NCI-H187 treated with DMSO at 0.1 percent for 48 hours (cell line): ENCODE measurements around the gene MPP3.

ENCODE experiments used
- DNase-seq: peaks from one replicate; lab custom pipeline; 2025; lab: John Stamatoyannopoulos, UW

MPP3 gene

DNA sequence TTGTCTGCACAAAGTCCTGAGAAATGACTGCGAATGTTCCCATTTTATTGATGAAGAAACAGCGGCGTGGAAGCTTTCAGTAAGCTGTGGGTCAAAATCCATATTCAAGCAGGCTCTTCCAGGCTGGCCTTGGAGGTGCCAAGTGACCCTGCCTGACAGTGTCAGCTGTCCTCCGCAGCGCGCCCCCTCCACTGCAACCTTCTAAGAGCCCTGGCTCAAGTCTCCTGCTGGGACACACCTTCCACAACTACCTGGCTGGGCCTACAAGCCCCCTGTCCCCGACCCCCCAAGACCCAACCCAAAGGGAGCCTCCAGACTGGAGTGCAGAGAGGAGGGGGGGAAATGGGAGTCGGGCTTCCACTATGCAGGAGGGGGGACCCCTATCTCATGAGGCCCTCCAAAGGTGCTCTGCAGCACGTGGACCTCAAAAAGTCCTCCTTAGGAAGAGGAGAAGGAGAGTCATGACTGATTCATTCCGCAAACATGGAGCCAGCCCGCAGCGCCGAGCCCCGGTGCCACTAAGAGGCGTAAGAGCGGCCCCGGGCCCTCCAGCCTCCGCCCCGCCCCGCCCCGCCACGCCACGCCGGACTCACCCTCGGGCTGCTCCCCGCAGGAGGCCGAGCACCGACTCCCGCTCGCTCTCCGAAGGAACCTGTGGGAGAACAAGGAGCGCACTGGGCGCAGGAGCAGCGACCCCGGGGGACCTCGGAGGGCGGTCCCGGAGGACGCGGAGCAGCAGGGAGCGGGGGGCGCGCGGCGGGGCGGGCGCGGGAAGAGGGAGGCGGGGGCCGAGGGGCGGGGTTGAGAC, 574 bp downstream of the MPP3 start:
- no peak for DNase-seq

DNA sequence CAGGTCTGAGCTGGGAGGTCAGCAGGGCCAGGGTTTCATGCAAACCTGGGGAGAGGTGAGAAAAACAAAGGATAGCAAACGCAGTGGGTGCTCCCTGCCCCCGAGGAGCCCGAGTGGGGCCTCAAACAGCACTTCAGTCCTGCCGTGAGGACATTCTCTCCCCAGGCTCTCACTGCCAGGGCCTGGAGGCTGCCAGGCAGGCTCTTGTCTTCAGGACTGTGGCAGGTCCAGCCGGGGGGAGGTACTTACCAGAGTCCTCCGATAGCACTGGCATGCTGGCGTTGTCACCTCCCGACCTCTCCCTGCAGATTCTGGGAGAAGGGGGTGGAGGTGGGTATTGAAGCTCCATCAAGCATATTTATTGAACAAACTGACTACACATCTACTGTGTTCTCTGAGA, 1.3 kb downstream of the MPP3 start:
- no peak for DNase-seq

DNA sequence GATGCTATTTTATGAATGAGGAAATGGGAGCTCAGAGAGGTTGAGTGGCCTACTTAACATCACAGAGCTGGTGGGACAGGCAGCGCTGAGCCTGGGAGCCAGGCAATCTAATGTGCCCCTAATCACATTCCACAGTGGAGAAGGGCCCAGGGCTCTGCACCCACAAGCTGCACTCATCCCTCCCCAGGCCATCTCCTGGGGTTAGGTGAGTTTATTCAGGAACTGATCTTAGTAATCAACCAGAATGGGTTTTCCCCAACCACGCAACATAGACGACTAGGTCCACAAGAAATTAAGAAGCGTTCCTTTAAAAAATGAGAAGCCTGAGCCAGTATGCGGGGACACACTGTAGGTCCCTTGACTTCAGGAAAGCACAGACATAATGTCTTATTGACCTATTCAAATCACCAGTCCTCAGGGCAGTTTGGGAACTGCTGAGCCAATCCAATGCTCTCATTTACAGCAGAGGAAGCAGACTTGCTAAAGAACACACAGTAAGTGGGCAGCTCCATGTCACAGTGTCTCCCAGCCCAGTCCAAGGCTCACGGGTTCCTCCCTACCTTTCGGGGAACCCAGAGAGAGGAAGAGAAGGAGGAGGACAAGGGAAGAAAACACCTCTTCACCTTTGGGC, 2.3 kb downstream of the MPP3 start:
- DNase-seq: no peak

DNA sequence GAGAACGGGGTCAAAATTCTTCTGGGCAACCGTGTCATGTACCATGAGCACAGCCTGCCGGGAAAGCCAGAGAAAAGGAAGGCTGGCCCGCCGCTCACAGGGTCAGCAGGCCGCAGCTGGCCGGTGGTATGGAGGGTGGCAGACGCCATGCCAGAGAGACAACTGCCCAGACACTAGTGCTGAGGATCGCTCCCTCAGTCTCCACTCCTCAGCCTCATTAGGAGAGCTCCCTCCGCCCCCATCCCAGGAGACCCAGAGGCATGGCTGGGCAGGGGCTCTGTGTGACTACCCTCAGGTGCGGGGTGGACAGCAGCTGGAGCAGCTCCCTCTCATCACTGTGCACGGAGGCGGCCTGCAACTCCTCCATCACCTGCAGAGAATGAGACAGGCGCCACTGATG, 3.2 kb downstream of the MPP3 start:
- no peak for DNase-seq

DNA sequence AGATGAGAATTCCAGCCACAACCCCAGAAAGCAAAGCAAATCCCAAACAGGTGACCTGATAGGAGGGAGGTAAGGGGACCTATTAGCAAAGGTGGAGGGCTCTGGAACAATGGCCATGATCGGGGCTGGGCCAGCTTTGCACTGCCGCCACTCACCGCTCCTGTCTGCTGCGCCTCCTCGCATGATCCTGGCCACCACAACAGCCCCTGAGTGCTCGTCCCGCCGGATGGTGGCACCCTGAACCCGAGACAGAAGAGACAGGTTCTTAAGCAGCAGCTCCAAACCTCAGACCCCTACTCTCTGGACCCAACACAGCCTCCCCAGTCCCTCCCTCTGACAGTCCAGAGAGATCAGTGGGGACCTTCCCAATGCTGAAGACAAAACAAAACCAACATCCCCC, 5.3 kb downstream of the MPP3 start:
- no peak for DNase-seq

DNA sequence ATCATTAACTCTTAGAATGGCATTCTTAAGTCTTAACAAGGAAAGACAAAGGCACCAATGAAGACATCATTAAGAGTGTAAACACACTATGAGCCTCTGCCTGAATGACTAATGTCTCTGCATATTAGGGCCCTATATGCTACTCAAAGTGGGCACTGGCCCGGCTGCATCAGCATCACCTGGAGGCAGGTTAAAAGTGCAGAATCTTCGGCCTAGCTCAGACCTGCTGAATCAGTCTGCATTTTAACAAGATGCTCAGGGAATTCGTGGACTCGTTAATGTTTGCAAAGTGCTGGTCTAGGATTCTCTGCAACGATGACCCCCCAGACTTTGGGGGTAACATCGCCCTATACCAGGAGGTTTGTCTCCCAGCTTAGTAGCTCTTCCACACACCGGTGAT, 6.7 kb downstream of the MPP3 start:
- DNase-seq: no peak

DNA sequence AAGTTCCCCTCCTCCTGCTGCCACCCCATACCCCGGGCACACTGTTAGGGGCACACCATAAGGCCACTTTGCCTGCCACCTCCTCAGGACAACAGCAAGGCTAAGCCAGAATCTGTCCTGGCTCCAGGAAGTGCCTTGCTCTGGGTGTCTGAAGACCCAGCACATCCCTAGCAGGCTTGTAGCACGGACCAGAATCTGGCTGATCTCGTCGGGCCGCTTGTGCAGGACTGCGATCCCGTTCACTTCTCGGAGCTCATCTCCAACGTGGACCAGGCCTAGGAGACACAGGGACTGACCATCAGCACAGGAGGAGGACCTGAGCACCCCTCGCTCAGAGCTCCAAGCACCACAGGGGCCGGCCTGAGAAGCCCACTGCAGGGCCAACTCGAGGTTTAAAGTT, 7.4 kb downstream of the MPP3 start:
- DNase-seq: no peak

DNA sequence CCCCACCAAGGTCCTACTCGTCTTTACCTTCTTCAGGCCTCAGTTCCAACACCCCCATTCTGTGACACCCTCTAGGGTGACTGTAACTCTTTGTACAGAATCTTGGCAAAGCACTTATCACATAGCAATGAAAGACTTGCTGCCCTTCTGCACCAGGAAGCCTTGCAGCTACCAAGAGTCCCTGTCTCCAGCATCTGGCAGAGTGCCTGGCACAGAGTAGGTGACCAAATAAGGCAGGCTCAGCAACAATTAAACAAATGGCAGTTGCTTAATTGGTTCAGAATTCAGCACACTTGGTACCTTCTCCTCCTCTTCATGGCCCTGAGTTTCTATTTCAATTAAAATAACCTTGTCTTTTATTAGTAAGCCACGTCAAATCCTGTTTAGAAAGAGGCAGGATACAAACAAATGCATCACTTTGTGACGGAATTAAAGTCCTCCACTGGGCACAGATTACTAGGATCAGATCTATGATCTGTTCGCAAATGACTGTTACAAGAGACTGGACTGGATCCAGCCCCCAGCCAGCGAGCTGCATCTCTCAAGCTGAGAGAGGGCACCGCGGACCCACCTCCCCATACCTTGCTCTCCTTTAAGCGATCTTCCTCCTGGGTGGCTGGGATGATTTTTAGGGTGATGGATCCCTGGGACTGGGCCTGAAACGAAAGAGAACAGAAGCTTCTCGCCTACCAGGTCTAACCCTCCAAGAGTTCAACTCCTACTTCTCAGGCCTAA, 9.4 kb downstream of the MPP3 start:
- no peak for DNase-seq

DNA sequence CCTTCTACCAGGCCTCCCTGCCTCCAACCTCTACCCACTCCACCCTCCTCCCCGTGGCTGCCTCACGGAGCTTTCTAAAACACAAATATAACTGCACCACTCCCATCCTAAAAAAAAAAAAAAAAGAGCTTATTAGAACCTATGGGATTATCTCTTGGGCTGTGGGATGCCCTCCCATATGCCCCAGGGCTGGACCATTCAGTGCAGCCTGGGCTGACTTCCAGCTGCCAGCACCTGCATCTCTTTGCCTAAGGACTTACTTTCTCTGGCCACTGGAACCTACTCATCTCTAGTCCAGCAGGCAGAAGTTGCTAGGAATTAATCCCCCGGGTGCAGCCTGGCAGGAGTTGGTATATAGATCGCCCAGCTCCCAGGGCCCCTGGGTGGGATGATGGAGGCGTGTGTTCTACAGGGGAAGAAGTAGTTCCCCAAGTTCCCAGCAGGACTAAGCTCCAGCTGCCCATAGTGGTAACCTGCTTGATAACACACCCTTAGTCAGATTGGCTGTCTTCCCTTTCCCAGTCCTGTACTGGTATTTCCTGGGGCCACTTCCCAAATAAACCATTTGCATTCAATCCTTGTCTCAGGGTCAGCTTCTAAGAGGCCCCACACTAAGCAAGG, 10.3 kb downstream of the MPP3 start:
- no peak for DNase-seq

DNA sequence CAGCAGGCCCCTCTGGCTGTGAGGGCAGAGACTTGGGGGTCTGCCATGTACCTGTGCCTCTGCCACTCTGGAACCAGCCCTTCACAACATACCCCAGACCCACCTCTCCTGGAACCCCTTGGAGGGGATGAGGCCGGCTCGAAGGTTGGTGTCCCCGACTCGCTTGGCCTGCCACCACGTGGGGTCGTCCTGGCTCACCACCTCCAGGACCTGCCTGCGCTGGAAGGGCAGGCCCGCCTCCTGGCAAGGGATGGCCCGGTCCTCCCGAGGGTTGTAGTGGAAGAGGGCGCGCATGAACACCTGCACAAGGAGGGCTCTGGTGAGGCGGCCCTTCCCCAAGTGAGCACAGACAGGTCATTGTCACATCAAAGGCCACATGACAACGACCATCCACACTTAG, 12.2 kb downstream of the MPP3 start:
- DNase-seq: no peak

DNA sequence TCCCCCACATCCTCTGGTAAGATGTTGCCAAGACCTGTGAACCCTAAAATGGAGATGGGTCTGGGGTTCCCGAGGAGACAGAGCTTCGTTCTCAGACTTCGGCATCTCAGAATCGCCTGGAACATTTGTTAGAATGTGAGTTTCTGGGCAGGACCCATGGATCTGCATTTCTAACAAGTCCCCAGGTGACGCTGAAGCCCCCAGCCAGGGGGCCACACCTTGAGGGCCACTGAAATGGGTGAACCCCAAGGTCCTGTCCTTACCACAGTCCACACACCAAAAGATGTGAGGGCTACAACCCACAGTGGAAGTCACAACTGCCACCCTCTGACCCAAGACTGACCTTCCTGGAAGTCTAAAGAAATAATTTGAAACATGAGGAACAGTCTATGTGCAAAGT, 14.0 kb downstream of the MPP3 start:
- no peak for DNase-seq

DNA sequence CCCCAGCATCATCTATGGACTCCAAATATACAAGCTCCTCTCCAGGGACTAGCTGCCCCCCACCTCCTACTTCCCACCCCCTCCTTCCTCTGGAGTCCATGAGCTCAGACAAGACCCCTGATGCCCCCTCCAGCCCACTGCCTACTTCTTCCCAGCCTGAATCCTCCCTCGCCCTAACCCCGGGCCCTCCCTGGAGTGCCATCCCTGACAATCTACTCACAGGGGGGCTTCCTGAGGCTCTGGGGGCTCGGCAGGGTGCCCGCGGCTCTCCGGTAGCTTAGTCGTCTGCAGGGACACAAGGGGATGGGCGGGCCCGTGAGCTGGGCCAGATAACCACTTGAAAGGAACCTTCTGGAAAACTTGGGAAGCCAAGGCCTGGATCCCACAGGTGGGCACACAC, 15.1 kb downstream of the MPP3 start:
- no peak for DNase-seq

DNA sequence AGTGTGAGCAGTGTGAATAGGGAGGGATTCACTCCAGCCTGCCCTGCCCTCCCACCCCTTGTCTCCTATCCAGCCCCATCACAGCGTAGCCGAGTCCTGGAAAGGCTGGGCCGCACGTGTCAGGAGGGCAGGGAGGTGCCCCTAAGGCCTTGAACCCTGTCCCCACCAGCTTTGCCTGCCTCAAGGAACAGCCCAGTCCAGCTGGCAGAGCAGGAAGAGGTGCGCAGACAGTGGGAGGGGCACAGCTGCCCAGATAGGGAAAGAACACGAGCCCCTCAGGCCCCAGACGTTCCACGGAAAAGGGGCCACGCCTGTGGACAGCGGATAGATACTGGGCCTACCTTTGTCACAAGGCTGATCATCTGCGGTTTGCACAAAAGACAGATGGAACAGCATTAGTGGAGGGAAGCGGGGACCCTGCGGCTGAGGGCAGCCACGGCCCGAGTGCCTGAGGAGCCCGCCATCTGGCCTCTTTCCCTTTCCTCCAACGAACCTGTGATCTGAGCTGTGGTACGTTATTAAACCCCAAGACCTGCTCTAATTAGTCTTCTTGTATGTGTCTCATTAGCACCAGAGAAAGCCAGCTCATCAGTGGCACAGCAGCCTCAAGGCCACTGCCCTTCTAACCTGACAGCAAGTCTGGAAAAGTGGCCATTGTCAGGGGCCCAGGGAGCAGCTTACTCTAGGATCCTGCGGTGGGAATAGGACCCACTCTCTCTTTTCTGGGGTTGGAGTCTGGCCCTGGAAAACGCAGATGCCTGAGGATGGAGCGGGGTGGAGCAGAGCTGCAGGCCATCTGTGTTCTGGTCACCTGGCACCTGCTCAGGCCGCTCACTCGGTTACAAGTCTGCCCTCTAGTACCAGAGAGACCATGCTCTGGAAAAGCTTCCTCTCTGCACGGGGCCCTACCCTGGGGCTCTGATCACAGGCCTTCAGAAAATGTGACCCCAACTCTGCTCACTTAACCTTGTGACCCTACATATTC, 16.3 kb downstream of the MPP3 start:
- DNase-seq: no peak

DNA sequence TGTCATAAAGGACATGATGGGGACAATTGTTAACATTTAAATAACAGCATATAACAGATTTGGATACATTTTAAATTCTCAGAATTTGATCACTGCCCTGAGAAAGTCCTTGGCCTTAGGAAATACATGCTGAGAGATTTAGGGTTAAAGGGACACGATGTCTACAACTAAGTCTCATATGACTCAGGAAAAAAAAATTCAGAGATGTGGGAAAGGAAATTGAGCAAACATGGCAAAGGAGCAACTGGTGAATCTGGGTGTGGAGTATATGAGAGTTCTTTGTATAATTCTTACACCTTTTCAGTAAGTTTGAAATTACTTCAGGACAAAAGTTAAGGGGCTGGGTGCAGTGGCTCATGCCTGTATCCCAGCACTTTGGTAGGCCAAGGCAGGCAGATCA, 18.2 kb downstream of the MPP3 start:
- DNase-seq: no peak

DNA sequence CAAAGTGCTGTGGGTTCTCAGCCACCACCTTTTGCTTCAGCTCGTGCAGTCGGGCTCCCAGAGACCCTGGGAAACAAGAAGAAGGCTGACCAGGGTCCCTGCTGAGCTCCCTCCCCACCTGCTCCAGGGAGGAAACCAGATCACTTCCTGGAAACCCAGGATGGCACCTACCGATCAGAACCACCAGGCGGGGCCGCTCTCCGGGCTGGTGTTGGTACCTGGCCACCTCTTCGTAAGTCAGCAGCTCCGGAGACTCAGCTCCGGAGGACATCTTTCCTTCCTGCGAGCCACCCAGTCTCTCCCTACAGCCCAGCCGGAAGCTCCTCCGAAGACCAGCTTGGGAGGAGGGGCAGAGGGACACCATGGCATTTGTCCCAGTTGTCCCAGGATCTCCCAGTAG, 18.9 kb downstream of the MPP3 start:
- no peak for DNase-seq

DNA sequence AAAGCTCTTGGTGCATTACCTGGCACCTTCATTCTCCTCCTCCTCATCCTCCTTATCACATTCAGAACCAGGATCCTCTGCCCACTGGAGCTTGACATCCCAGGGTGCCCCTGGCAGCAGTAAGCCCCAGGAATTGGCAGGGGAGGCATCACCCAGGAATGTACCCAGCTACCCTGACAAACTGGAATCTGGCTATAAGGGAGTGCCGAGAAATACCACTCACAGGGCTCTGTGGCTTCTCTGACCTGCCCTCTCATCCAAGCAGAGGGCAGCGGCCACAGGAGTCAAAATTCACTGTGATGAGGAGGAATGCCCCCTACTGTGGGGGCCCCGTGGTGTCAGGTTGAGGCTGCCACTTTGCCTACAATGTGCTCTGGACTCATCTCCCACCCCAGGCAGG, 19.6 kb downstream of the MPP3 start:
- no peak for DNase-seq

DNA sequence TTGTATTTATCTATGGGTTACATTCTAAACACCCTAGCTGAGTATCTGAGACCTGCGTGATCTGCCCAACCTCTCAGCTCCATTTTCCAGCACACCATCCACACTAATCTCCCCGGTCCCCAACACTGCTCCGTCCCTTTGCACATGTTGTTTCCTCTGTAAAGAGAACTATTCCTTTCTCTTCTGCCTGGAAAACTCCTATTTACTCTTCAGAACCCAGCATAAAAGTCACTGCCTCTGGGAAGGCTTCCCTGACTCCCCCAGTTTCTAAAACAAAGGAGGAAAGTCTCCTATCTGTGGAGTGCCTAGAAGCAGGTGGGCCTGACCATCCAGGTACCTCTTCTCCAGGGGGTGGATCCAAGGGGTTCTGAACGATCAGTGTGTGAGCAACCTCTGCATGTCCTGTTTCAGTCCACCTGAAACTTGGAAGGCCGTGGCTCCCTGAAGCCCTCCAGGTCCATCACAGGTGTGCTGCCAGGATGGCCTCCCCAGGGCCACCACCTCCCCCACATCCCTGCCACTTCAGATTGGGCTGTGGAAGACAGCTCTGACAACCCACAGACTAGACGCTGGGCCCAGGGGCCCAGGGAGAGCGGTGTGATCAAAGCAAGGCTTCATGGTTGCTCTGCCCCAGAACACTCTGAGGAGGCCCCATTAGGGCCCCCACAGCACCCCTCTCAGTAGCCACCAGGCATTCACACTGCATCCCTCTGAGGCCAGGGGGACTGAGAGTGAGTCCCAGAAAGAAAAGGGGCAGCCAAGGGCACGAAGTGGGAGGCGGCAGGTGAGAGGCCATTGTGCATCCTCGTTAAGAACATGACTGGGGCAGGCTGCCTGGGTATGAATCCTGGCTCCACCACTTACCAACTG, 20.3 kb downstream of the MPP3 start:
- DNase-seq: no peak

DNA sequence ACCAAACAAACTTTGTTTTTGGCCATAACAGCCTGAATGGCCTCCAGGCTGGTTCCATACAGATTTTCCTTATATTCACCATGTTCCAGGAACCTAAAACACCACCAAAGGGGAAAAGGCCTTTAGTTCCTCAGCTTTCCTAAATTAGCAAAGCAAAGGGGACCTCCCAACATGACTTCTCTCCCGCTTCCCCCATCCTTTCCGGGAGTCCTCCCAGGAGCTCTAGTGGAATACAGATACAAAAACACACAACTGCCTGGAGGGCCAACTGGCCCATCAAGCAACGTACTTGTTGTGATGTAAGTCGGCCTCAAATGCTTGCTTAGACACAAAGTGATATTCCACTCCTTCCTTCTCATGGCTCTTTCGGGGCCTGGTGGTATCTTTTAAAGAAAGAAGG, 22.1 kb downstream of the MPP3 start:
- no peak for DNase-seq

DNA sequence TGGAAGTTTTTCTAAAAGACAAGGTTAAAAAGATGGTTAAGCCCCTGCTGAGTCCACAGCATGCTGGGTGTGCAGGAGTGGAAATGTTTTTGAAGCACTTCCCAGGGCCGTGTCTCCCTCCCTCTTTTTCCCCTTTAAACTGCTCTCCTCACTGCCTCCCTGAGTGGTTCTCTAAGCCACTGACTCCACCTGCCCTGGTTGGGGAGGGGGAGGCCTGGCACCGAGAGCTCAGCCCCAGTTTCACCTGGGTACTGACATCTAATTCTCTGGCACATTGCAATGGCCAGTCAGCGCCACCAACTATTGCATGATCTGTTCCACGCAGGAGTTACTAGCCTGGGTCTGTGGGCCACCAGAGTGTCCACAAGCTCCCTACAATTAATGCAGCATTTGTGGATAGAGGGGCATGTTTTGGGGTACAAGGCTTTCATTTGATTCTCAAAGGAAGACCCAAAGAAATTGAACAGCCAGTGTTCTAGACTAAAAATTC, 22.7 kb downstream of the MPP3 start:
- DNase-seq: no peak

DNA sequence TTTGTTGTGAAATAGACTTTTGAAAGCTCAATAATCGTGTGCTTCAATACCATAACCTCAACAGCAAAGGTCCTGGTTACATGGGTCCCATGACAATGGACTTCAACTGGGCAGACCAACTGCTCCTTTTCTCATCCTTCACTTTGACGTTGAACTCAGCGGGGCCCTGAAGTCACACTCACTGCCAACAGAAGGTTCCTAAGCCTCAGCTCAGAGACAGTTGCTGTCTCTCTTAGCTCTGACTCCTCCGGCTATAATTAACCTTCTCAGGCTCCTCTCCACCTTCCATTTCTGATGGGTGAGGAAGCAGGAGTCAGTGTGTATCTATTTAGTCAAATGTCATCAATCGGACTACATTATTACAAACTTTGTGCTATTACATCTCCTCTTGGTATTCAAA, 23.8 kb downstream of the MPP3 start:
- no peak for DNase-seq
